GM03348 (cell line): Measurements from ENCODE around the gene ZCCHC3.
A peak's percentile ranks its signal among the peaks of the same experiment; 100 is the strongest.

Source experiments
- DNase-seq: peaks from one replicate; pipeline ENCODE4 v3.0.0; 2012; ENCODE audit warnings: low spot score

The ZCCHC3 gene

GRCh38 chr20:346640-347316 lies 49.4 kb downstream of the ZCCHC3 start, which contains the start of gene NRSN2:
NRSN2 (plus strand) TSS chr20:347111; CDS start chr20:349644, 2,533 bp downstream.
- peak; percentile 93 for DNase-seq

GRCh38 chr20:347317-347639 lies 49.9 kb downstream of the ZCCHC3 start:
- no peak for DNase-seq

- peak; percentile 100 for DNase-seq
These were observed 50.5 kb downstream of the ZCCHC3 start for GRCh38 chr20:347640-348484.

- DNase-seq, result no peak
These were observed 51.8 kb downstream of the ZCCHC3 start for GRCh38 chr20:348972-349841.
